NCI-H446 (cell line): ENCODE results near the gene BBX.
"Not testable (repeated sequence)": the region's sequence is repeated elsewhere in the genome, so short reads cannot be mapped to it uniquely, and the experiment has no call there.

ENCODE experiments used
- DNase-seq, 2 experiments: peaks; one replicate each; lab custom pipeline; 2025; lab: John Stamatoyannopoulos, UW

BBX gene

DNA sequence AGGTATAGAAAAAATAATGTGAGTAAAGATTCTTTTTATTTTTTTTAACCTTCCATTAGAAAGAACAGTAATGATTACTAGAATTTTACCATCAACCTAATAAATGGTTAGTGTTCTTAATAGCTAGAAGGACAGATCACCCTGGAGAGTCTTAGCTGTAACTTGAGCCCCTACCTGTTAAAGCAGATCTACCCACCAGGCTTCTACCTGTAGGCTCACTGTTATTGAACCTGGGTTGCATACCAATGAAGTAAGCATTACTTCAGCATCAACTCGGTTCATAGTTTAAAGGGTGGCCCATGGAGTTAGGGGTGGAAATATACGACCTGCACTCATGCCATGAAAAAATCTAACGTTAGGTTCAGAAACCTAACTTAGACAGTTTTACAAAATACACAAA lies 280.4 kb downstream of the BBX start:
- no peak for DNase-seq

DNA sequence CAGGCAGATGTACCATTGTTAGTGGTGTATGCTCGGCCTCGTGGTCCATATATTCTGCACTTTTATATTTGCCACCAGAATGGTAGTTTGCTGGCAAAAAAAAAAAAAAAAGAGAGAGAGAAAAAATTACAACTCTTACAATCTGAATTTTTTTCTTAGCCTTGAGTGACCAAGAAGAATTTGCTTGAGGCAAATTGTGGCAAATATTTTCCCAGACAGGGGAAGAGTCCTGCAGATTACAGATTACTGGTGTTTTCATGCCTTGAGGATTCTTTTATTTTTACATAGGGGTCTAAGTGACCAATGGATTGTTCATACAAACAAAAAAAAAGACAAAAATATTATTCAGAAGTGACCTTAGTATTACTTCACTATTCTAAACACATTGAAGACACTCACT lies 283.3 kb downstream of the BBX start:
- DNase-seq, result no peak

DNA sequence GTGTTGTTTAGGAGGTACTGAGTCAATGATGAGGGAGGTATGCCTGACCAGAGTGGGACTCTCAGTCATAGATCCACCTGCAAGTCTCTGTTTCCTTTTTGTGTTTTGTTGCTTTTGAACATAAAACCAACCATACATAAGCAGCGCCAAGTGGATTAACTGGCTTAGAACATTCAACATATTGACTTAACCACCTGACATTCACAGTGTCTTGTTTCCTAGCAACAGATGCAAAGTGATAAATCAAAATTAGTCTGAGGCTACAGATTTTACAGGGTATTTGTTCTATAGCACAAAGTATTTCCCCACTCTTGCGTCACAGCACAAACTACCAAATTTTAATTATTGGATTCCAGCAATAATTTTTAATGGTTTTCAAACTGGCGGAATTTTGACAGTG lies 283.8 kb downstream of the BBX start:
- no peak for DNase-seq

DNA sequence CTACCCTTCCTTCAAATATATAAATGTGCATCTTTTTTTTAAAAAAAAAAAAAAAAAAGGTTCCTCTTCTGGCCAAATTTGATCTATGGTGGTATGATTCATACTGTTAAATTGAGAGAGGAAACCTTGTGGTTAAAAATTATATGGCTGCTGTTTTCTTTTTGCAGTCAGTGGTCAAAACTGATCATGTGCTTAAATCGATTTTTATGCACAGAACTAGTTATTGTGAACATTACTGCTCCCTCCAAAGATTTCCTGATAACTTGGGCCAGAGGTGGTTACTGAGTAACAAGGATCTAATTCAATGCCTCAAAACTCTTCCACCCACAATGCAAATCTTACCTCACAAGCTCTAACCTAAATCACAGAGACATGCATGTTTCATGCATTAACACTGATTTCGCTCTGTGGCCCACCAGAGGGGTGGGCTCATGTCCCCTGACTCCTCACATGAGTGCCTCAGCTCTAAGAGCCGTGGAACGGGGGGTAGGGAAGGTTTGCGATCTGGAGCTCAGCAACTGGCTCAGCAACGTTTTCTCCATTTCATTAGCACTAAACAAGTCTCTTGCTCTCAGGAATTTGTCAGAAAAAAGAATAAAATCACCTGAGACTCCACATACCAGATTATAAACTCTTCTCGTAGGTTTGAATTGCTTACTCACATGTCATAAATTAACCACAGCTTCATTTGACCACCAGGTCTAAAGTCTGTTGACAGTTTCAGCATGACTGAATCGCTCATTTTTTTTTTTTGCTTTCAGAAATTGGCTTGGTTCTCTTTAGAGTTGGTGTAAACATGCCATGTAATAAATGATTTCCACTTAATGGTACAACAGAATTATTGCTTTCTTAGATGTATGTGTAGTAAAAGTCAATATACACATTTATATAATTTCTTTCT lies 287.7 kb downstream of the BBX start:
- DNase-seq, result no peak

DNA sequence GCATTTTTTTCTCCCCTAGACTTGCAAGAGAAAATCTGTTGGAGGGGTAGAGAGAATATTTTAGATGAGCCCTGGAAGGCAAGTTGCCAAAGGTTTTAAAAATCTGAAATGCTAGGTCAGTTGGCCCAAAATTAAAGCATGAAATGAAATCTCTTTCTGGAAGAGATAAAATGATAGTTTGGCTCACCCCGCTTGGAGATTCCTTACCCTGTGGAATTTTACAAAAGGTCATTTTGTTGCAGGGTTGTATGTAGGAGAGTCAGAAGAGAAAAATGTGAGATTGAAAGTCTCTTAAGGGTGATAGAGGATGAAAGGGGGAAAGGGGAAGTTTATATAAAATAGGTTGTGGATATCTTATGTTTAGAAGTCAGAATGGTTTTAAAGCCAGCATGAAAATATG lies 290.3 kb downstream of the BBX start:
- DNase-seq, result no peak

DNA sequence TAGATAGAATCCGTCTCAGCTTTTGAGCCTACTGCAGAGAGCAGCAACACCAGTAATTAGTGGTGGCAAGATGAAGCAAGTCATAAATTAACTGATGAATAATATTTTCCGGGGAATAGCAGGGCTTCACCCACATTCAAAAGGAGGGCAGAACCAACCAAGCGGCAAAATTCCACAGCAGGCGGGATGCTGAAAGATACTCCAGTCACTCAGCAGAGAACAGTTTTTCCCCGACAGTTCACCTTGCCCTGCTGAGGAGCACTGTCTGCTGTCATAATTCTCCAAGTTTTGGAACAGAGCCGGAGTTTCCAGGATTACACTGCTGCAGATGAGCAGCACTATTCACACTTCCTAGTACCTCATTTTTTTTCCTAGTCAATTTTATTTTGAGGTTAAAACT lies 293.3 kb downstream of the BBX start:
- DNase-seq, result no peak

DNA sequence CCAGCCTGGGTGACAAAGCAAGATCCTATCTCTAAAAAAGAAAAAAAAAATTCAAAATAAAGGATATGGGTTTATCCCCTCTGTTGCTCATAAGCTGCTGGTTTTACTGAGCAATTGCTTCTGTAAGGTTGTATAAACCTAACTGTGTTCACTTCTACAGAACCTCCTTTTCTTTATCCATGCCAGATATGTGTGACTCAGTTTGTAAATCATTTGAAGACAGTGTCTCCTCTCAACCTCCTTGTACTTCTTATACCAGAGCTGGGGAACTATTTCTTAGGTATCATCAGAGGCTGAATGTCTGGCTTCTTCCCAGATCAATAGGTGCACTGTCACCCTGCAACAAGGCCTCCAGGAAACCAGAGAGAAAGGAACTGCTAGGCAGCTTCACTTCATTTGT lies 294.3 kb downstream of the BBX start:
- no peak for DNase-seq

DNA sequence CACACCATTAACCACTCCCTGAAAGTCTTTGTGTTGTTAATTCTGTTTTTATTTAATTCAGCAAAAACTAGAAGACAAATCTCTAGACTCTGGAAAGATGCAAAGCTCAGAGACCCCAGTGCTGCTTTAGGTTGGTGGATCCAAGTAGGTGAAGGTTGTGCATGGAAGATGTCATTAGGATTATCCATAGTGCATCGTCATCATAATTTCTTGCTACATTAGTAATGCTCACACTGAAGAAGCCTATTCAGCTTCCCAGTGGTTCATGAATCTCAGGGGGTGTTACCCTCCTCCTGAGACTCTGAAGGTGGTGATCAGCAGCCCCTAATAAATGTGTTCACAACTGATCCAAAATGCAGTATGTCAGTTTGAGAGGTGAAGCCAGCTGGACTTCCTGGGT lies 295.3 kb downstream of the BBX start:
- DNase-seq, result no peak

DNA sequence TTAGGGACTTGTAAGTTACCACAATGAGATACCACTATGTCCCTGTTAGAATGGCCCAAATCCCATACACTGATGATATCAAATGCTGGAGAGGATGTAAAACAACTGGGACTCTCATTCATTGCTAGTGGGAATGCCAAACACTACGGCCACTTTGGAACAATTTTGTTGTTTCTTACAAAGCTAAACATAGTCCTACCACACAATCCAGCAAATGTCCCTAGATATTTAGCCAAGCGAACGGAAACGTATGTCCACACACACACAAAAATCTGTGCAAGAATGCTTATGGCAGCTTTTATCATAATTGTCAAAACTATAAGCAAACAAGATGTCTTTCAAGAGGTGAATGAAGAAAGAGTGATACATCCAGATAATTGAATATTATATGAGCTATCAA lies 296.9 kb downstream of the BBX start:
- no peak for DNase-seq

DNA sequence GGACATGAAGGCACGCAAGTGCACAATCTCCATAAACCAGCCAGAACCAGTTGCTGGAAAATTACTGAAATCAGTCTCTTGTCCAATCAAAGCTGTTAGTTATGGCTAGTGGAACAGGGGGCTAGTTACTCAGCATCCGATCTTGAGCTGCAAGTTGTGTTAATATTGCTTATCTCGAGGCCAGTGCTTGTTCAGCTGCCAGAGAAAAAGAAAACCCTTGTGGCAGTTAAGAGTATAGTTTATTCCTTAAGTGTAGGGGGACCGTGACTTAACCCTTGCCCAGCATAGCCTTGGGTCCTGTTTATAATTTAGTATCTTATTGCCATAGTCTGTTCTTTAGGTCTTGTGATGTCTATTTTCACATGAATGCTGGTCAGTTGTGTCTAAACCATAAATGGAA lies 299.5 kb downstream of the BBX start:
- no peak for DNase-seq

DNA sequence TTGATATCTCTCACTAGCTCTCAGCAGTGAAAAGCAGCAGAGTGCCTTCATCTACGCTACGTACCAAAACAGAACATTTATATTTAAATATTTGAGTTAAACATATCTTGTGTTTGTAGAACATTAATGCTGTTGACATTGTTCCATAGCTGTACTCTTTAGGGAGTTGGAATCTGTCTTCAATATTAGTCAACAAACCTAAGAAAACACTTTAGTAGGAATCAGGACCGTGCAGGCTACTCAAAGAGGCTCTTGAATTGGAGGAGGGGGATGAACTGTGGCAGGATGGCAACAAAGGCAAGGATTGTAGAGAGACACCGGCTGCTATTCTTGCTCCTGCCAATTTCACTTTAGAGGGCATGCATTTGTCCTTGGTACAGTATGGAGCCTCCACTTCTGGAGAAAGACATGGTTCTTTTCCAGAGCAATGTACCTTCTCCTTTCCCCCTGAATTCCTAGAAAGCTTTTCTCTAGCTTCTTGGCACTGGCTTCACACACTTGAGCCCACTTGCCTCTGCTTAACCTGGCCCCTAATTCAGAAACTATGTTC lies 302.1 kb downstream of the BBX start:
- no peak for DNase-seq

DNA sequence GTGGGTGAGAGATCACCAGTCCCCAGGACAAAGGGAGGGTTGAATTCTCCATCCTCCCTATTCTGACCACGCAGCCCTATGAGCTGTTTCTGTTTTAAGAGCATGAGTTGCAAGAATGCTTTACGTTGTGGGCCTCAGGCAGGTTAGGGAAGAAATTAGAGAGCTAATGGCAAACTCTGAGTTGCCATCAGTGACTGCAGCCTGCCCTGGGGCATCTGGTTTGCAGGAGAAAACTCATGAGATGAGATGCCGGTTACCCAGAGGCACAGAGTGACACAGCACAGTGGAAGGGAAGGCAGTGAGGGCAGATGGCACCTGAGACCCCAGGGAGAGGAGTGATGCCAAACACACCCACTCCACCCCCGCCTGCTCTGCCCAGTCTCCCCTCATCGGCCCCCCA lies 302.8 kb downstream of the BBX start:
- no peak for DNase-seq

DNA sequence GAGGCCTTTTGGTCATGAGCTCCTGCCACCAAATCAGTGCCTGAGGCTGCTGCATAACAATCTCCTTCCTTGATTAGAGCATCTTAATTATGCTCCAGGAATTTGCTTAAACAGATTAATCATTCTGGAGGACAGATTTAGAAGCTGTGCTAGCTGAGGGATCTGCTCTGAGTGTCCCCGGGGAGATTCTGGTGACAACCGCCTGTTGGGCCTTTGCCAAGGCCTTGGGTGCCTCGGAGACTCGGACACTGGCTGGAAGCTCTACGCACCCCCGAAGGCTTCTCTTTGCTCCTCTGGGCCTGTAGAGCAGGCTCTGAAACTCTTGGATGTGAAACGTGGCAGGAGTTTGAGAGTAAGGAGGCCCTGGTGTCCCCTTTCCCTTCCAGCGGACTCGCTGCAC lies 304.0 kb downstream of the BBX start:
- DNase-seq, result no peak

DNA sequence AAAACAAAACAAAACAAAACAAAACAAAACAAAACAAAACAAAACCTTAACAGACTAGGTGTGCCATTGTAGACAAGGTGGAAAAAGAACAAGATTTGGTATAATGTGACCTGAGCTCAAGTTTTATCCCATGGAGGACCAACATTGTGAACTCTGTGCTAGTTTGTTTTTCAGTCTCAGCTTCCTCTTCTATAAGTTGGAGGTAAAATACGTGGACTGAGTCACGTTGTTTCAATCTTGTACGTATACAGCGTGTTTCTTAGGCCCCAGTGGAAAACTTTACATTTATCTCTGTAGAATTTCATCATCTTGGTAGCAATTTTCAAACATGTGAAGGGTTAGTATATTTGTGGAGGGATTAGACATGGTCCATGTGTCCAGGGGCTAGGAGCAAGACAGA lies 306.4 kb downstream of the BBX start:
- DNase-seq, result no peak

DNA sequence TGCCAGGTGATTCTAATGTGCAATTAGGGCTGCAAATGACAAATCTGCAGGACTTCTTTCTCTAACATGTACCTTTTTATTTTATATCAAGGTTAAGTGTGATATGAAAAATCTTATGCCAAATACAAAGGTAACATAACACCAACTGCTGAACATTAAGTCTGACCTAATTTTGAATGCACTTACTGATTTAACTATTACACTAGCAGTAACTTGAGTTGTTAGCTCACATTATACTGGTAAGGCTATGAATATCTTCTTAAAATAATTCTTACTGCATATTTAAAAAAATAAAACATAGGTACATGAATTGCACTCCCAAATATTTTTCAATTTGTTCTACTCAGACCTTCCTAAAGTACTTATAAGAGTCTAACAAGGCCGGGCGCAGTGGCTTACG lies 308.8 kb downstream of the BBX start:
- no peak for DNase-seq

DNA sequence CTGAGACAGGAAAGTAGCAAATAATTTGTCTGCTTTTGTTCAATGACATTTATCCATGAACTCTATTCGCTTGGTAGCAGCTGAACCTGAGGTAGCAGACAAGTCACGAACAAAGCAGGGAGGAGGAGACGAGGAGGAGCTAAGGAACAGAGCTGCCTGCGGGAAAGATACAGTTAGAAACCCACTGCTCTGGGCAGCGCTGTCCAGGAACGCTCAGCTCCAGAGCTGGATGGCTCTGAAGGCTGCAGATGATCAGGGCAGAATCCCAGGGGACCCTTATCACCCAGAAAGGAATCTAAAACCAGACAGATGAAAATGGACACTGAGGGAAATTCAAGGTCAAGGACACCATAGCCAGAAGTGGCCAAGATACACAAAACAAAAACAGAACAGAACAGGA lies 310.3 kb downstream of the BBX start:
- DNase-seq, result no peak

DNA sequence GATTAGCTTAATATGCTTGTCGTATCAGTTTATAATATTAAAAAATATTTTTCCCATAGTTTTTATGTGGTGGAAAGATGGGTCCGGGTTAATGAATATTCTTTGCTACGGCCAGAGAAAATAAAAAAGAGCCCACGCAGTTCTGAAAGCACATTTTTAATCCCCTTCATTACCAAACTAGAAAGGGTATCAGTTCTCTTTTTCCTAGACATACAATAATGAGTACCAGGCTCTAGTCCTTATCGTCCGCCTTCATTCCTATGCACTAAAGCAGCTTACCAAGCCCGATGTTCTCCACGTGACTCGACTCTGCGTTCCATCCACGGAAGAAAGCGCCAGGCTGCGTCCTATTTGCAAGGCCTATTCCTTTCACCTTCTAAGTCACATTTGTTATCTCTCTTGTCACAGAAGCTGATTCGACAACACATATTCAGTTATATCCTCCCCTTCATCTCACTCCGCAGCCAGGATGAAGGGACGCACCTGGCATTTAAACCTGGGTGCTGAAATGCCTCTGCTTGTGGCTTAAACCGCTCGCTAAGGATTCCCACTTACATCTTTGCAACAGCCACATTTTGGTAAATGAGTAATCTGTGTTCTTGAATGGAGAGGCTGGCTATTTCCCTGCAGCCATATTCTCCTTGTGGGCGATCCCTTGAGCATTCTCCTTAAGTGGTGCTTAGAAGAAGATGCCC lies 311.1 kb downstream of the BBX start:
- DNase-seq, result no peak

DNA sequence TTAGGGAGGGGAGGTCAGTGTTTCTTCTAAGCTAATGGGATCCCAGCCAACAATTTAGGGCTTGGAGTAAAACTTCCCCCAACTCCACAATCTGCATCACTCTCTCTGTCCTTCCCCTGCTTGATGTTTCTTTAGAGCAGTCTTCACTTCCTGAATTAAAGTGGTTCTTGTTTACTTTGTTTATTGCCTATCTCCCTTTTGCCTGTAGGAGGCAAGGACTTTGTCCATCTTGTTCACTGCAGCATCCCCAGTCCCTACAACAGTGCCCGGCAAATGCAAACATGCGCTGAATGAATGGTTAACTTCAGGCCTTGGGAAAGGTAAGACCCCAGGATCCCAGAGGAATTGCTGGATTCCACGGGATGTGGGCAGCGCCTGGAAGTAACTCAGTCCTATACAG lies 312.2 kb downstream of the BBX start:
- not testable (repeated sequence) for DNase-seq

DNA sequence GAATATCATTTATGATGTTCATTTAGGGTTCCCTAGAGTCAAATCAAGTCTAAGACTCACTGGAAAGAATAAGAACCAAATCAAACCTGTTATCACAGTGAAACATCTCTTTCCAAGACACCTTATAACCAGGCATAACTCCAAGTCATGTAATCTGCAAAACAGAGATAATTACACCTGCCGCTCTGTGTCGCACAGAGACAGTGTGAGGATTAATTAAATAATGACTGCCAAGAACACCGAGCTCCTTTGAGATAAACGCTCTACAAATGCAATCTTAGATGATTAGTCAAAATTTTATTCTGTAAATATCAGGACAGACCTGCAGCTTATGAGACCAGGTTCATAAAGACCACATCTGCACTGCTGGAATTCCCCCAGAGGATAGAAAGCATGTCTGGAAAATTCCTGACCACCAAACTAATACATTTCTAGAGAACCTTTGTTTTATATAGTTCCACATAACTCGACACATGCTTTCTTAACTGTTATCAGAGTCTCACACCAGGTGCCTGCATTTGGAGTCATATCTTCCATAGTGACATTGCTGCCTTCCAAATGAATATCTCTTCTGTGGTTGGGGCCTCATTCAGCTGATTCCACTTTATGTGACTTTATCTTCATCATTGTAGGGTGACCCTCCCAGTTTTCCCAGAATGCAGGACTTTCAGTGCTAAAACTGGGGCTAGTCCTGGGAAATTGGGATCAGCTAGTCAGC lies 315.3 kb downstream of the BBX start:
- no peak for DNase-seq

DNA sequence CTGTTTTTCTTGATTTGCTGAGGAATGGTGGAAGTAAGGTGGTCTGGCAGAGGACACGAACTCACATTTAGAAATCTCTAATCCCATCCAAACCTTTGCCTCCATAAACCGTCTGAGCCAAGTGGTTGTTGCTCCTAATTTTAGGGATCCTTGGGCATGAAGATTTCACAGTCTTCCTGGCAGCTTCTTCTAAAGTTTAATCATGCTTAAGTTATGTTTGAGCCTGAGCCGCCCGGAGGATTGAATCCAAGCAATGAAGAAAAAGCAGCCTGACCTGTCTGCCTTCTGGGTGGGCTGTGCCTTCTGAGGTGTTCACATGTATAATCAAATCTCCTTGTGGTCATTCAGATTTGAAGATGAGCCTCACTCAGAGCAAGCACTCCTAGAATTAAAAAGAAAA lies 319.1 kb downstream of the BBX start:
- no peak for DNase-seq

DNA sequence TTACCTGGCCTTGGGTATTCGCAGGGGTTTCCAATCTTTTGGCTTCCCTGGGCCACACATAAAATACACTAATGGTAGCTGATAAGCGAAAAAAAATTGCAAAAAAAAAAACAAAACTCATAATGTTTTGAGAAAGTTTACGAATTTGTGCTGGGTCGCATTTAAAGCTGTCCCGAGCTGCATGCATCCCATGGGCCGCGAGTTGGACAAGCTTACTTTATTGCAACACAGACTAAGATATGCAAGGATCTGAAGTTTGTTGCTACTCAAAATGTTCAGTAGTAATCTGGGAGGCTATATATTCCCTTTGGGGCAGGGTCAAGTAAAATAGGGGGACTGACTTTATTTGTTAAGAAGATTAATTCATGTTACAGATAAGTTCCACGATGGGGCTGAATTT lies 320.2 kb downstream of the BBX start:
- no peak for DNase-seq

DNA sequence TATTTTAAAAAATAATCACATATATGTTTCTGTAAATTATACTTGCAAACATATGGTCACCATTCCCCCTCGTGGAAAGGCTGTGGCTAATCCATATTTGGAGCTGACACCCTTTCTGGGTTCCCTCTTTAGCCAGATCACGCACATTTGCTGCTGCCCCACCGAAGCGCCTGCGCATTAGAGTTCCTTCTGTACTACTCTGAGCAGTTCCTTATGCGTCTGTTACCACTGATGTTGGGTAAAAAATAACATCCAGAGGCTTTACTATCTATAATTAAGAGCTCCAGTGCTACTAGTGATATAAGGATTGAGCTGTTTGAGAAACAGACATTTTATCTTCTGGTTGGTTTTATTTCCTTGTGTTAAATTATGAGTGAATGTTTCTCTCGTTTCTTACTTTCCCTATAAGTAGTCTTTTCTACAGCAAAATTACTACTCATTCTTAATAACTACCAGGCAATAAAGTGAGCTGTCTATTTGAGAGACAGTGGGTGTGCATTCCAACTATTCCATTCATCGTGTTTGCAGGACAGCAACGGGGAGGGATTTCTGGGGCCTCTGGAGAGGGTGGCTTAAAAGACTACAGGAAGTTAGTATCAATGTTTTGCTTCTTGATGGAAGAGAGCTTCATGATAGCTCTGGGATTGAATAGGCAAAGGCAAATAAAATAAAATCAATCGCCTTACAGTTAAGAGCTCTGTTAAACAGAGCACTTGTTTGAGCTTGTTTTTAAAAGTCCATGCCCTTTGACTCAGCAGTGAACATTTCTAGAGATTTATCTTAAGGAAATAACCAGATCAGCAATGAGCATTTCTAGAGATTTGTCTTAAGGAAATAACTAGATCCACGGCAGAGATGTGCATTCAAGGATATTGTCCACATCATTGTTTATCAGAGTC lies 322.9 kb downstream of the BBX start:
- no peak for DNase-seq
